PC-9 (cell line): Measurements from ENCODE around the gene RREB1.

Source experiments
- CTCF ChIP-seq: fragments of 200-600 bp; sonication (generic); conservative IDR thresholded peaks from 2 replicates; pipeline ENCODE4 v1.6.1; 2017; ENCODE audit warnings: mixed run types, antibody characterized with exemption, mild to moderate bottlenecking, moderate library complexity
- EZH2 ChIP-seq: fragments of 200-600 bp; sonication (generic); IDR thresholded peaks from 2 replicates; pipeline ENCODE4 v1.8.0; 2017; ENCODE audit warnings: antibody characterized with exemption, low read depth

GRCh38 chr6:7200598-7201443 is 93.1 kb downstream of the RREB1 start:
- TF ChIP-seq CTCF (no peak), EZH2 (no peak)
